OCI-LY3 (cell line): ENCODE measurements around the gene SPOCK1.

ENCODE experiments used
- H2AFZ ChIP-seq: fragments of 200-600, 300-600 bp; shearing (Covaris generic); 2 replicates; pipeline ENCODE4 v1.6.0; 2014; ENCODE audit warnings: antibody characterized with exemption, low read depth, low read length
- H3K27ac ChIP-seq: fragments of 200-600, 300-600 bp; sonication (generic); 2 replicates; pipeline ENCODE4 v1.5.1; 2014; ENCODE audit warnings: mild to moderate bottlenecking, low read length, moderate library complexity, mixed read lengths
- H3K27me3 ChIP-seq: fragments of 200-600, 300-600 bp; sonication (generic); 2 replicates; pipeline ENCODE4 v1.6.1; 2014; ENCODE audit warnings: low read depth, low read length, mixed read lengths
- H3K36me3 ChIP-seq: fragments of 200-600, 300-600 bp; sonication (generic); replicated peaks from 2 replicates; pipeline ENCODE3; 2014; ENCODE audit warnings: low read depth, low read length, mixed read lengths
- H3K4me1 ChIP-seq: fragments of 300-600, 200-600 bp; sonication (generic); 2 replicates; pipeline ENCODE4 v1.6.1; 2014; ENCODE audit warnings: low read length, mixed read lengths
- H3K4me2 ChIP-seq: fragments of 200-600, 300-600 bp; sonication (generic); 2 replicates; pipeline ENCODE4 v1.6.1; 2014; ENCODE audit warnings: low read length, mixed read lengths
- H3K4me3 ChIP-seq: fragments of 300-600, 200-600 bp; sonication (generic); 2 replicates; pipeline ENCODE4 v1.5.1; 2014; ENCODE audit warnings: antibody characterized with exemption, mild to moderate bottlenecking, low read length, moderate library complexity
- H3K79me2 ChIP-seq: fragments of 300-600, 200-600 bp; shearing (Covaris generic); 2 replicates; pipeline ENCODE4 v1.6.1; 2014; ENCODE audit warnings: mild to moderate bottlenecking, low read length, mixed read lengths
- H3K9ac ChIP-seq: fragments of 300-600, 200-600 bp; shearing (Covaris generic); 2 replicates; pipeline ENCODE4 v1.6.0; 2014; ENCODE audit warnings: mild to moderate bottlenecking, low read length, moderate library complexity
- H3K9me3 ChIP-seq: fragments of 200-600, 300-600 bp; shearing (Covaris generic); 2 replicates; pipeline ENCODE4 v1.6.1; 2014; ENCODE audit warnings: low read length, mixed read lengths; ENCODE audit not compliant: insufficient read depth
- H4K20me1 ChIP-seq: fragments of 200-600, 300-600 bp; sonication (generic); 2 replicates; pipeline ENCODE4 v1.6.1; 2016; ENCODE audit warnings: low read length, mixed read lengths; ENCODE audit not compliant: insufficient read depth
- CTCF ChIP-seq: fragments of 200-600, 300-600 bp; sonication (generic); IDR thresholded peaks from 2 replicates; pipeline ENCODE4 v1.5.1; 2014; ENCODE audit warnings: antibody characterized with exemption, low read length, low read depth
- EZH2phosphoT487 ChIP-seq: fragments of 200-600 bp; shearing (Covaris generic); IDR thresholded peaks from 2 replicates; pipeline ENCODE4 v1.6.1; 2018; ENCODE audit warnings: antibody characterized with exemption, mixed run types, low read depth

Gene SPOCK1

GRCh38 chr5:137352095-137352494 is 147.0 kb downstream of the SPOCK1 start:
- H3K27ac ChIP-seq, result no peak overlapping the region
- H4K20me1 ChIP-seq, result no peaks in the 10 kb centered on the region
- H3K36me3 ChIP-seq, result no peaks in the 10 kb centered on the region
- no peaks in the 10 kb centered on the region for H3K4me1 ChIP-seq
- no peak for TF ChIP-seq CTCF
- TF ChIP-seq EZH2phosphoT487, result no peak
- no peaks in the 10 kb centered on the region for H3K9me3 ChIP-seq
- 0 out of 2 replicates have a peak, but pooled peaks cover 2% of the 10 kb centered on the region for H3K27me3 ChIP-seq
- H2AFZ ChIP-seq, result no peak overlapping the region
- H3K9ac ChIP-seq, result no peak overlapping the region
- H3K79me2 ChIP-seq, result no peaks in the 10 kb centered on the region
- H3K4me3 ChIP-seq, result no peak overlapping the region
- H3K4me2 ChIP-seq, result no peak overlapping the region

- H3K9ac ChIP-seq, result no peak overlapping the region
- H3K9me3 ChIP-seq, result no peaks in the 10 kb centered on the region
- H3K27me3 ChIP-seq, result 0 out of 2 replicates have a peak, but pooled peaks cover 2% of the 10 kb centered on the region
- H3K4me2 ChIP-seq, result no peak overlapping the region
- H2AFZ ChIP-seq, result no peak overlapping the region
- H3K4me3 ChIP-seq, result no peak overlapping the region
- peaks cover 4% of the 10 kb centered on the region; the same call in 1 of the 2 replicates for H3K4me1 ChIP-seq
- no peaks in the 10 kb centered on the region for H4K20me1 ChIP-seq
- no peak overlapping the region for H3K27ac ChIP-seq
- H3K36me3 ChIP-seq, result no peaks in the 10 kb centered on the region
- TF ChIP-seq CTCF, result no peak
- no peak for TF ChIP-seq EZH2phosphoT487
- H3K79me2 ChIP-seq, result no peaks in the 10 kb centered on the region
Measured at GRCh38 chr5:137350791-137351190, 148.3 kb downstream of the SPOCK1 start.

- Histone ChIP-seq H3K4me1 (peaks cover 4% of the 10 kb centered on the region; the same call in 1 of the 2 replicates), H3K4me3 (no peak overlapping the region), H3K4me2 (no peak overlapping the region), H2AFZ (no peak overlapping the region), H3K27me3 (no peaks in the 10 kb centered on the region), H3K9me3 (no peaks in the 10 kb centered on the region), H4K20me1 (no peaks in the 10 kb centered on the region), H3K9ac (no peak overlapping the region), H3K79me2 (no peaks in the 10 kb centered on the region), H3K27ac (no peak overlapping the region), H3K36me3 (no peaks in the 10 kb centered on the region)
- no peak for TF ChIP-seq EZH2phosphoT487
Measured at GRCh38 chr5:137348759-137349158, 150.4 kb downstream of the SPOCK1 start.

GRCh38 chr5:137347865-137348264 is 151.3 kb downstream of the SPOCK1 start:
- H3K9ac ChIP-seq, result no peak overlapping the region
- H3K4me3 ChIP-seq, result no peak overlapping the region
- no peak overlapping the region for H3K4me2 ChIP-seq
- no peaks in the 10 kb centered on the region for H3K9me3 ChIP-seq
- no peak overlapping the region for H2AFZ ChIP-seq
- no peak overlapping the region for H3K27ac ChIP-seq
- H3K36me3 ChIP-seq, result no peaks in the 10 kb centered on the region
- no peaks in the 10 kb centered on the region for H3K79me2 ChIP-seq
- no peak for TF ChIP-seq EZH2phosphoT487
- no peak for TF ChIP-seq CTCF
- no peaks in the 10 kb centered on the region for H3K27me3 ChIP-seq
- H4K20me1 ChIP-seq, result no peaks in the 10 kb centered on the region
- peaks cover 4% of the 10 kb centered on the region; the same call in 1 of the 2 replicates for H3K4me1 ChIP-seq
